NB4 (cell line): ENCODE results near the gene PDXK.
A peak's percentile ranks its signal among the peaks of the same experiment; 100 is the strongest.

Experiments used
- DNase-seq: peaks from one replicate; pipeline ENCODE4 v3.0.0; 2010; ENCODE audit warnings: low read depth
- H3K4me3 ChIP-seq: one replicate; pipeline ENCODE4 v1.5.1; 2011; ENCODE audit warnings: mild to moderate bottlenecking, low read depth, low read length, moderate library complexity
- MYC ChIP-seq: IDR thresholded peaks from 2 replicates; pipeline ENCODE4 v1.6.1; 2011; ENCODE audit warnings: low read depth, low read length
- POLR2A ChIP-seq: IDR thresholded peaks from 2 replicates; pipeline ENCODE4 v1.6.1; 2011; ENCODE audit warnings: mild to moderate bottlenecking; ENCODE audit not compliant: insufficient read length; ENCODE audit errors: extremely low read depth
- TF ChIP-seq, protein P1 (sequence below): IDR thresholded peaks from one replicate; pipeline ENCODE4 v1.5.1; 2012; ENCODE audit warnings: low read depth, low read length
- TF ChIP-seq, protein P2 (sequence below): IDR thresholded peaks from 2 replicates; pipeline ENCODE4 v1.6.1; 2011; ENCODE audit warnings: low read depth, low read length

Gene PDXK

DNA sequence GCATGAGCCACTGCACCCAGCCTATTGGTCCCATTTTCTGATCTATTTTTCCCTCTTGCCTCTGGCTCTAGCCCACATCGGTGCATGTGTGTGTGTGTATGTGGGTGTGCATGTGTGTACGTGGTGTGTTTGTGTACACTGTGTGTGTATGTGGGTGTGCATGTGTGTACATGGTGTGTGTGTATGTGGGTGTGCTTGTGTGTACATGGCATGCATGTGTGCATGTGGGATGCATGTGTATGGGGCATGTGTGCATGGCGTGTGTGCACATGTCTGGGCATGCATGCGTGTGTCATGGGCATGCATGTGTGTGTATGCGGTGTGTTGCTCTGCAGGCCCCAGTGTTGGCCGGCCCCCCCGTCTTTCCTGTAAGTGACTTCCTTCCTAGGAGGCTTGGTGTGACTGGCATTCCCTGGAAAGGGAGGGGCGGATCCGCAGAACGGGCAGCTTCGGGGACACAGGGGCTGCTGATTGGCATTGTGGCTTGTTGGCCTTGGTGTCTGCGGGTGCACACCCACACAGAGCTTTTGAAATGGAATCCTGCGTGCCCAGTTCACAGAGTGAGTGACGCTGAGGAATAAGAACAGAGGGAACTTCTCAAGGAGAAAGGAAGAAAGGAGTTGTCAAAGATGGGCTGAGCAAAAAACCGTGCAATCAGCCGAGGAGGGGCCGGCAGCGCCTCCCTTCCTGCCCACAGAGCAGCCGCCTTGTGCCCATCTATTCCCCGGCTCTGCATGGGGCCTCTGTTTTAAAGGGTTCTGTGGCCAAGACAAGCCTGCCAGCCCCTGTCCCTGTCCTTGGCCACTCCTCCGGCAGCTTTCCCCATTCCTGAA, 8.0 kb downstream of the PDXK start:
- TF ChIP-seq, protein P1, sequence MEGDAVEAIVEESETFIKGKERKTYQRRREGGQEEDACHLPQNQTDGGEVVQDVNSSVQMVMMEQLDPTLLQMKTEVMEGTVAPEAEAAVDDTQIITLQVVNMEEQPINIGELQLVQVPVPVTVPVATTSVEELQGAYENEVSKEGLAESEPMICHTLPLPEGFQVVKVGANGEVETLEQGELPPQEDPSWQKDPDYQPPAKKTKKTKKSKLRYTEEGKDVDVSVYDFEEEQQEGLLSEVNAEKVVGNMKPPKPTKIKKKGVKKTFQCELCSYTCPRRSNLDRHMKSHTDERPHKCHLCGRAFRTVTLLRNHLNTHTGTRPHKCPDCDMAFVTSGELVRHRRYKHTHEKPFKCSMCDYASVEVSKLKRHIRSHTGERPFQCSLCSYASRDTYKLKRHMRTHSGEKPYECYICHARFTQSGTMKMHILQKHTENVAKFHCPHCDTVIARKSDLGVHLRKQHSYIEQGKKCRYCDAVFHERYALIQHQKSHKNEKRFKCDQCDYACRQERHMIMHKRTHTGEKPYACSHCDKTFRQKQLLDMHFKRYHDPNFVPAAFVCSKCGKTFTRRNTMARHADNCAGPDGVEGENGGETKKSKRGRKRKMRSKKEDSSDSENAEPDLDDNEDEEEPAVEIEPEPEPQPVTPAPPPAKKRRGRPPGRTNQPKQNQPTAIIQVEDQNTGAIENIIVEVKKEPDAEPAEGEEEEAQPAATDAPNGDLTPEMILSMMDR = no peak
- TF ChIP-seq POLR2A = peak; percentile 16
- TF ChIP-seq, protein P2, sequence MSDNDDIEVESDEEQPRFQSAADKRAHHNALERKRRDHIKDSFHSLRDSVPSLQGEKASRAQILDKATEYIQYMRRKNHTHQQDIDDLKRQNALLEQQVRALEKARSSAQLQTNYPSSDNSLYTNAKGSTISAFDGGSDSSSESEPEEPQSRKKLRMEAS = peak; percentile 32; the same call in 1 of the 2 replicates
- 0 out of 2 replicates have a peak, but pooled peaks have one; percentile 22 for TF ChIP-seq MYC
- H3K4me3 ChIP-seq = peak overlapping the region; percentile 61
- DNase-seq = peak; percentile 87

DNA sequence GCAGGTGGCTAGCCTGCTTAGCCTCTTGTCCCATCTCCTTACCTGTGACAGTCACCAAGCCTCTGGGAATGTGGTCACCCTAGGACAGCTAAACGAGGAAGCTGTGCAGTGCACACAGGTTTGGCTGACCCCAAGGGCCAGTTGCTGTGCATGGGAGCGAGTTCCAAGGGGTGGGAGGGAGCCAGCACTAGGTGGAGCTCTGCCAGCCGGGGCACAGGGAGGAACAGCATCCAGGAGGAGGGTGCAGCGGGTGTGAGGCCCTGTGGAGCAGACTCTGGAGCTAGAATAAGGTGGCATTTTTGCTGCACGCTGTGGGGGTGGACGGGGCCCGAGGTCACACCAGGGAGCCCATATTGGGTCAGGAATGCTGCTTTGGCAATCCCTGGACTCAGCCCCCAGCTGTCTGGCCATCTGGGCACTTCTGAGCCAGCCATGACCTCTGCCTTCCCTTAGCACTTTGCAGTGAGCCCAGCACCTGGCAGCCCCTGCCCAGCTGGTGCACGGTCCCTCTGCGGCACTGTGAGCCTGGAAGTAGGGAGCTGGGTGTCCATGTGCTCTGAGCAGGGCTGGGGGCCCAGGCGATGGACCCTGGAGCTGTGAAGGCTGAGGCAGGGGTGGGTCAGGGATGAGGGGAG, 8.7 kb downstream of the PDXK start:
- peak overlapping the region; percentile 61 for H3K4me3 ChIP-seq
- TF ChIP-seq, protein P2 = no peak
- TF ChIP-seq, protein P1 = peak; percentile 35
- DNase-seq = peak; percentile 83

DNA sequence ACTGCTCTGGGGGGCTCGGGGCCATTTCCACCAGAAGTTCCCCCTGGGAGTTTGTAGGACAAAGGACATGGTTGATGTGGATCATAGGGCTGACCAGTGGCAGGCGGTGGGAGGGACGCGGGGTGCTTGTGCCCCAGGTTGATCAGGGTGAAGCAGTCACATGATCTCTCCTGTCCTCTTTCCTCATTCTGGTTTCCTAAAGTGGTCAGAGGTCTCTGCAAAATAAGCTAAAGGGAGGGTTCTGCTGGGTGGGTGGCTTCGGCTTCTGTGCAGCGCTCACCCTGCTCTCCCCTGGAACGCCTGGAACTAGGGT, 9.2 kb downstream of the PDXK start:
- H3K4me3 ChIP-seq = peak overlapping the region; percentile 61
- TF ChIP-seq, protein P2 = no peak
- TF ChIP-seq, protein P1 = no peak

DNA sequence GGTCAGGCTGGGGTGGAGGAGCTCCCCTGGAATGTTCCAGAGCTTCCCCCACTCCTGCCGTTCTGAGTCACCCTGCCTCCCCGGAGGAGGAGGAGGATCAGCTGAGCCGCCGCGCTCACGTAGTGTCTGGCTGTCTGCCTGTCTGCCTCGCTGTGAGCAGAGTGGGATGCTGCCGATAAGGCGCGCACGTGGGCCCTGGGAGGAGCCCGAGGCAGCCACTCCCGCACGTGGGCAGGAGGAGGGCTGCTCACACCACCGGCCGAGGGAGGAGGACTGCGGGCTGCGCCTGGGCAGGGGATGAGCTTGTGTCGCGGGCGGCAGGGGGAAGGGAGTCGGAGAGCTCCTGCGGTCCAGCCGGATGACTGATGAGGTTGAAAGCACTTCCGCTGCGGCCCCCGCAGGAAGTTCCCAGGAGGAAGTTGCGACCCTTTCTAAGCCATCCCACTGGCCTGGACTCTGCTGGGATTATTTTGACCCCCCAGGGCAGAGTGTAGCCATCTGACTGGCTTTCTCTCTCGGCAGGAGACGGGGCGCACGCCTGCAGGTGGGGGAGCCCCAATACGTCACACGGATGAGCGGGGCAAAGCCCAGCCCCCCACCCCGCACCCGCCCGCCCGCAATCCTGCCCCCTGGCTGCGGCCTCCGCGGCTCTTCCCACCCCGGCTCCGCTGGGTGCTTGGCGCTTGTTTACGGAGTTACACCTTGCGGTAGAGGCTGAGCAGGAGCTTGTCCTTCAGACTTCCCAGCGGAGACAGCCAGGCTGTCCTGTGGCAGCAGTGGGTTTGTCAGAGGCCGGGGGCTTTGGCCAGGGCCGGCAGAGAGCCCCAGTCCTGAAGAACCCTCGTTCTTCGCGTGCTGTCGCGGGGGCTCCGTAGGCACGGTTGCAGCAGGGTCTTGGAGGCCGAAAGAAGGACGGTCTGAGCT, 9.8 kb downstream of the PDXK start:
- H3K4me3 ChIP-seq = peak overlapping the region; percentile 61
- peak; percentile 98 for DNase-seq
- TF ChIP-seq MYC = peak; percentile 99
- TF ChIP-seq, protein P2 = peak; percentile 99
- TF ChIP-seq, protein P1 = no peak
- peak; percentile 34 for TF ChIP-seq POLR2A

More for the DNA sequence above, 9.2 kb downstream of the PDXK start:
- no peak for DNase-seq

DNA sequence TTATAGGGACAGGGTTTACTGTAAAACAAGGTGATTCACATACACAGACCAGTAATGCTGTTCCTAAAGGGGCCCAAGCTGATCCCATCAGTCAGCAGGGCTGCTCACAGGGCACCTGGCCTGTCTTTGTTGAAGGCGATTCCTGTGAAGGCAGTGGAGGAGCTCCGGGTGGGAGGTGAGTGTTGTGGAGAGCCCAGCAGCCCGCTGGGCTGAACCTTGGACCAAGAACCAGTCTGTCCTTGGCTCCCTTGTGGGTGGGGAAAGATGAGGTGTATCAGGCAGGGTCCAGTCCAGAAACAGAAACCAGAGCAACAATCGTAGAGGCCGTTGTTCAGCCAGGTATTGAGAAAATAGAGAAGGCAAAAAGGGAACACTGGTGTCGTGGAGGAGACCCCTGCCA, 12.5 kb downstream of the PDXK start:
- no peak for DNase-seq
- H3K4me3 ChIP-seq = no peak overlapping the region
- TF ChIP-seq, protein P2 = no peak
- TF ChIP-seq, protein P1 = no peak
- TF ChIP-seq POLR2A (no peak), MYC (no peak)
